NCI-H2107 (cell line): ENCODE data around the gene NUDT13.

ENCODE experiments used
- DNase-seq: peaks from one replicate; lab custom pipeline; 2025; lab: John Stamatoyannopoulos, UW

The NUDT13 gene

GRCh38 chr10:73163096-73163495 lies 52.8 kb downstream of the NUDT13 start:
- DNase-seq, result no peak

GRCh38 chr10:73166972-73167371 lies 56.7 kb downstream of the NUDT13 start:
- DNase-seq, result no peak

DNA sequence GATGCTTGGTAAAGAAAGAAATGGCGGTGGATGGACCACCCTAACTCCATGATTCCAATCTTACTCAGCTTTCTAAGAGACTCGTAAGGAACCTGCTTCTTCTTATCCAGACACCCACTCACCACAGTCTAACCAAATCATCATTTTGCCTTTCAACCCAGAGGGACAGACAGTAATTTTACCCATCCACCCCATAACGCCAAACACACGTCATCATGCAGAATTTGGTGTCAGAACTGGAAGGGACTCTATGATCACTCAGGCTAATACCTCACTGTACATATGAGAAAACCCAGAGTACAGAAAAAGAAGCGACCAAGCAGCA lies 57.2 kb downstream of the NUDT13 start:
- no peak for DNase-seq

DNA sequence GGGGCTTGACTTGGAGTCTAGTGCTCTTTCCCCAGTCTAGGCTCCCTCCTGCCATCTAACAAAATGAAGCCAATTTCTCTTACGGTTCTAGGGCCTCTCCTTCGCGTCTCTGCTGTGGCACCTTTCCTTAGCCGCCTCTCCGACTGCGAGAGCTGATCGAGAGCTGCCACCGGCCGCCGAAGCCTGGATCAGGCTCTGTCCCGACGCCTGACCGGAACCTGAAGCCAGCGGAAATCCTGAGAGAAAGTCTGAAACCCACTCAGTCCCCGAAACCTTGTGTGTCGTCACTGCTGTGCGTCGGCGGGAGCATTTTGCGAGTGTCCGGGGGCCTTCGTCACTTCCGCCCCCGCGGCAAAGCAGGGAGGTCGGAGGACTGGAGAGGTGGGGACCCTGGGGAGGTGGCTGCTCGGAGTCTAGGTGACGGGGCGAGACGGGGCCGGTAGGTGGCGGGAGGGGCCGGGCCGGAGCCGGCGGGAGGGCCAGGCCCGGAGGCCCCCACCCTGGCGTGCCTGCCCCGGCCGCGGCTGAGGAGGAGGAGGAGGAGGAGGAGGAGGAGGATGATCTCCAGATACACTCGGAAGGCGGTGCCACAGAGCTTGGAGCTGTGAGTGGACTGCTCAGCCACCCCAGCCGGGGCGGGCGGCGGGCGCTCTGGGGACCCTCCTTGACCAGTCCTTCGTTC lies 57.7 kb downstream of the NUDT13 start, which contains the start of the genes ECD and FAM149B1:
ECD (minus strand) TSS at position 226 of the 682 bp plus-strand sequence. CDS start 4,071 bp downstream, outside the sequence.
FAM149B1 (plus strand) TSS at position 337 of the 682 bp plus-strand sequence; CDS start at position 558, 221 bp downstream.
- peak; percentile 64 for DNase-seq

- no peak for DNase-seq
Measured at GRCh38 chr10:73168465-73168803, 58.2 kb downstream of the NUDT13 start.

GRCh38 chr10:73169320-73169719 lies 59.1 kb downstream of the NUDT13 start:
- DNase-seq, result no peak

DNA sequence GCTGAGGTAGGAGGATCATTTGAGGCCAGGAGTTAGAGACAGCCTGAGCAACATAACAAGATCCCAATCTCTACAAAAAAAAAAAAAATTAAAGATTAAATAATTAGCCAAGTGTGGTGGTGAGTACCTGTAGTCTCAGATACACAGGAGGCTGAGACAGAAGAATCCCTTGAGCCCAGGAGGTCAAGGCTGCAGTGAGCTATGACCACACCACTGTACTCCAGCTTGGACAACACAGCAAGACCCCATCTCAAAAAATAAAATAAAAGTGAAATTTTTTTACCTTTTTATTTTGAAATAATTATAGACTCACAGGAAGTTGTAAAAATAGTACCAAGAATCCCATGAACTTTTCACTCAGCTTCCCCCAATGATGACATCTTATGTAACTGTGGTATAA lies 62.6 kb downstream of the NUDT13 start:
- DNase-seq, result no peak

- DNase-seq, result no peak
Measured at GRCh38 chr10:73174148-73174925, 64.1 kb downstream of the NUDT13 start.
